Measurements from ENCODE around the gene NPNT. TPM values are rescaled to one million over a fixed set of nuclear protein-coding genes. Genes with fewer than 3 reads are reported as not detected.

NPNT gene
- total RNA-seq, 1 experiment from 2014 or later, result 1.4 TPM

DNA sequence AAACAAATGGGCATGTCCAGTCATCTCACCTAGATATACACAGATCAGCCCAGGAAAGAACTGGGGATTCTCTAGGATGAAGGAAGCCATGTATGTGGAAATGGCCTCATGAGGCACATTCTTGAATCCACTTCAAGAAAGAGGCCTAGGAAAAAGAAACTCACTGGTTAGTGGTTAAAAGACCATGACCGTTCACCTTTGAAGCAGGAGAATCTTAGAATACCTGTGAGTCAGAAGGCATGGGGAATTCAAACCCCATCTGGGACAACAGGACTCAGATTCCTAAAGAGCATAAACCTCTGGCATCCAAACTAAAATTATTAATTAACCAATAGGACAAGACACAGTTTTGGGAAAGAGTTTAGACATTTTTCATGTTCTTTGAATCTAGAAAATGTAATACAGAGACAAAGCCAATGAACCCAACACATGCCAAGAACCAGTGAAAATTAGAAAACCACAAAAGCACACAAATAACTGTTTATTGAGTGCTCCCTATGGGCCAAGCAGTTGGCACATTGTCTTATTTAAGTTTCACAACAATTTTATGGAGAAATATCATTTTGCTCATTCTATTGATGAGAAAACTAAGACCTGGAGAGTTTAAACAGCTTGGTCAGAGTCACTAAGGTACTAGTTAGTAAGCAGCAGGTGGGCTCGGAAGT lies 97.5 kb downstream of the NPNT start:
- CTCF ChIA-PET, result no interaction called here
- H3K27me3 Mint-ChIP-seq (ENCODE audit: low read depth), result no peaks in the 10 kb centered on the region
- no peak for ATAC-seq

DNA sequence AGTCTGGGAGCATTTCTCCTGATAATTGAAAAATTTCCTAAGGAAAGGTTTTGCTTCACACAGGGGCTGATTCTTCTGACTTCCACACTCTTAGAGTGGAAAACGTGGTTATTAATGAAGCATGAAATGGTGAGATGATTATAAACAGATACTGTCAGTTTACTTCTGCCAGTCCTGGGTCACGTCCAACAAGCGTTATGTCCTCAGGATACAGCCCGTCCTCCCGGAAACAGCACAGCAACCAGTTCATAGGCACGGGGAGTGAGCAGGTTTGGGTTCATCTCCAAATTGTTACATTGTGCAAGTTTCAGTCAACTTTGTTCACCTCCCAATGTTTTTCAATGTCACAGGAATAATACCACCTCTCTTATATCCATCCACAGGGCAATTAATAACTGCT lies 98.8 kb downstream of the NPNT start:
- ATAC-seq (no peak), DNase-seq (ENCODE audit: low spot score) (no peak)
- CTCF ChIA-PET, result no interaction called here
- Mint-ChIP-seq H3K9me3 (no peaks in the 10 kb centered on the region), H3K27ac (no peak overlapping the region), H3K4me3 (no peak overlapping the region), H3K27me3 (ENCODE audit: low read depth) (no peaks in the 10 kb centered on the region), H3K4me1 (peaks cover 23% of the 10 kb centered on the region), H3K36me3 (no peaks in the 10 kb centered on the region)
- TF ChIP-seq ZNF416 (CRISPR knock-in tag; IDR thresholded peaks at IDR 0.05), result no peak
- no peak for TF ChIP-seq ESRRA (CRISPR knock-in tag; IDR thresholded peaks at IDR 0.05; ENCODE audit: borderline replicate concordance)
- no peak for TF ChIP-seq SOX15 (CRISPR knock-in tag; IDR thresholded peaks at IDR 0.05)
- TF ChIP-seq, protein P1, sequence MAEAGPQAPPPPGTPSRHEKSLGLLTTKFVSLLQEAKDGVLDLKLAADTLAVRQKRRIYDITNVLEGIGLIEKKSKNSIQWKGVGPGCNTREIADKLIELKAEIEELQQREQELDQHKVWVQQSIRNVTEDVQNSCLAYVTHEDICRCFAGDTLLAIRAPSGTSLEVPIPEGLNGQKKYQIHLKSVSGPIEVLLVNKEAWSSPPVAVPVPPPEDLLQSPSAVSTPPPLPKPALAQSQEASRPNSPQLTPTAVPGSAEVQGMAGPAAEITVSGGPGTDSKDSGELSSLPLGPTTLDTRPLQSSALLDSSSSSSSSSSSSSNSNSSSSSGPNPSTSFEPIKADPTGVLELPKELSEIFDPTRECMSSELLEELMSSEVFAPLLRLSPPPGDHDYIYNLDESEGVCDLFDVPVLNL (CRISPR knock-in tag; IDR thresholded peaks at IDR 0.05; ENCODE audit: borderline replicate concordance, low read depth), result no peak
- TF ChIP-seq, protein P2, sequence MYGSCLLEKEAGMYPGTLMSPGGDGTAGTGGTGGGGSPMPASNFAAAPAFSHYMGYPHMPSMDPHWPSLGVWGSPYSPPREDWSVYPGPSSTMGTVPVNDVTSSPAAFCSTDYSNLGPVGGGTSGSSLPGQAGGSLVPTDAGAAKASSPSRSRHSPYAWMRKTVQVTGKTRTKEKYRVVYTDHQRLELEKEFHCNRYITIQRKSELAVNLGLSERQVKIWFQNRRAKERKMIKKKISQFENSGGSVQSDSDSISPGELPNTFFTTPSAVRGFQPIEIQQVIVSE (CRISPR knock-in tag; IDR thresholded peaks at IDR 0.05; ENCODE audit: borderline replicate concordance), result no peak
- TF ChIP-seq ZNF219 (CRISPR knock-in tag; IDR thresholded peaks at IDR 0.05; ENCODE audit: borderline replicate concordance), result no peak
- TF ChIP-seq, protein P3, sequence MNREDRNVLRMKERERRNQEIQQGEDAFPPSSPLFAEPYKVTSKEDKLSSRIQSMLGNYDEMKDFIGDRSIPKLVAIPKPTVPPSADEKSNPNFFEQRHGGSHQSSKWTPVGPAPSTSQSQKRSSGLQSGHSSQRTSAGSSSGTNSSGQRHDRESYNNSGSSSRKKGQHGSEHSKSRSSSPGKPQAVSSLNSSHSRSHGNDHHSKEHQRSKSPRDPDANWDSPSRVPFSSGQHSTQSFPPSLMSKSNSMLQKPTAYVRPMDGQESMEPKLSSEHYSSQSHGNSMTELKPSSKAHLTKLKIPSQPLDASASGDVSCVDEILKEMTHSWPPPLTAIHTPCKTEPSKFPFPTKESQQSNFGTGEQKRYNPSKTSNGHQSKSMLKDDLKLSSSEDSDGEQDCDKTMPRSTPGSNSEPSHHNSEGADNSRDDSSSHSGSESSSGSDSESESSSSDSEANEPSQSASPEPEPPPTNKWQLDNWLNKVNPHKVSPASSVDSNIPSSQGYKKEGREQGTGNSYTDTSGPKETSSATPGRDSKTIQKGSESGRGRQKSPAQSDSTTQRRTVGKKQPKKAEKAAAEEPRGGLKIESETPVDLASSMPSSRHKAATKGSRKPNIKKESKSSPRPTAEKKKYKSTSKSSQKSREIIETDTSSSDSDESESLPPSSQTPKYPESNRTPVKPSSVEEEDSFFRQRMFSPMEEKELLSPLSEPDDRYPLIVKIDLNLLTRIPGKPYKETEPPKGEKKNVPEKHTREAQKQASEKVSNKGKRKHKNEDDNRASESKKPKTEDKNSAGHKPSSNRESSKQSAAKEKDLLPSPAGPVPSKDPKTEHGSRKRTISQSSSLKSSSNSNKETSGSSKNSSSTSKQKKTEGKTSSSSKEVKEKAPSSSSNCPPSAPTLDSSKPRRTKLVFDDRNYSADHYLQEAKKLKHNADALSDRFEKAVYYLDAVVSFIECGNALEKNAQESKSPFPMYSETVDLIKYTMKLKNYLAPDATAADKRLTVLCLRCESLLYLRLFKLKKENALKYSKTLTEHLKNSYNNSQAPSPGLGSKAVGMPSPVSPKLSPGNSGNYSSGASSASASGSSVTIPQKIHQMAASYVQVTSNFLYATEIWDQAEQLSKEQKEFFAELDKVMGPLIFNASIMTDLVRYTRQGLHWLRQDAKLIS (CRISPR knock-in tag; IDR thresholded peaks at IDR 0.05; ENCODE audit: borderline replicate concordance), result no peak
- no peak for TF ChIP-seq HMGA2 (CRISPR knock-in tag; IDR thresholded peaks at IDR 0.05)
- no peak for TF ChIP-seq MYBL2 (CRISPR knock-in tag; IDR thresholded peaks at IDR 0.05)
- no peak for TF ChIP-seq FOXP1 (CRISPR knock-in tag; IDR thresholded peaks at IDR 0.05; ENCODE audit: borderline replicate concordance)
- no peak for TF ChIP-seq TEAD1 (CRISPR knock-in tag; IDR thresholded peaks at IDR 0.05)
- TF ChIP-seq ZNF263 (CRISPR knock-in tag; IDR thresholded peaks at IDR 0.05; ENCODE audit: low read depth), result no peak
- no peak for TF ChIP-seq ZNF281 (CRISPR knock-in tag; IDR thresholded peaks at IDR 0.05)
- no peak for TF ChIP-seq NFE2L1 (CRISPR knock-in tag; IDR thresholded peaks at IDR 0.05)
- POLR2A ChIA-PET, result no interaction called here

More for the DNA sequence above, 97.5 kb downstream of the NPNT start:
- POLR2A ChIA-PET, result no interaction called here
- H3K4me3 Mint-ChIP-seq, result no peak overlapping the region
- TF ChIP-seq, protein P4, sequence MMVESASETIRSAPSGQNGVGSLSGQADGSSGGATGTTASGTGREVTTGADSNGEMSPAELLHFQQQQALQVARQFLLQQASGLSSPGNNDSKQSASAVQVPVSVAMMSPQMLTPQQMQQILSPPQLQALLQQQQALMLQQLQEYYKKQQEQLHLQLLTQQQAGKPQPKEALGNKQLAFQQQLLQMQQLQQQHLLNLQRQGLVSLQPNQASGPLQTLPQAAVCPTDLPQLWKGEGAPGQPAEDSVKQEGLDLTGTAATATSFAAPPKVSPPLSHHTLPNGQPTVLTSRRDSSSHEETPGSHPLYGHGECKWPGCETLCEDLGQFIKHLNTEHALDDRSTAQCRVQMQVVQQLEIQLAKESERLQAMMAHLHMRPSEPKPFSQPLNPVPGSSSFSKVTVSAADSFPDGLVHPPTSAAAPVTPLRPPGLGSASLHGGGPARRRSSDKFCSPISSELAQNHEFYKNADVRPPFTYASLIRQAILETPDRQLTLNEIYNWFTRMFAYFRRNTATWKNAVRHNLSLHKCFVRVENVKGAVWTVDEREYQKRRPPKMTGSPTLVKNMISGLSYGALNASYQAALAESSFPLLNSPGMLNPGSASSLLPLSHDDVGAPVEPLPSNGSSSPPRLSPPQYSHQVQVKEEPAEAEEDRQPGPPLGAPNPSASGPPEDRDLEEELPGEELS (CRISPR knock-in tag; IDR thresholded peaks at IDR 0.05), result no peak
- TF ChIP-seq ZNF317 (CRISPR knock-in tag; IDR thresholded peaks at IDR 0.05; ENCODE audit: borderline replicate concordance, low read depth) (no peak), GTF2I (CRISPR knock-in tag; conservative IDR thresholded peaks at IDR 0.05) (no peak), TEAD4 (CRISPR knock-in tag; IDR thresholded peaks at IDR 0.05) (no peak), SMAD4 (CRISPR knock-in tag; IDR thresholded peaks at IDR 0.05) (no peak), ZNF423 (CRISPR knock-in tag; IDR thresholded peaks at IDR 0.05) (no peak)
- no peak for DNase-seq (ENCODE audit: low spot score)
- no peaks in the 10 kb centered on the region for H3K36me3 Mint-ChIP-seq
- H3K4me1 Mint-ChIP-seq, result peaks cover 14% of the 10 kb centered on the region
- H3K9me3 Mint-ChIP-seq, result peaks cover 10% of the 10 kb centered on the region
- no peak overlapping the region for H3K27ac Mint-ChIP-seq
